Activated naive CD4-positive, alpha-beta T cell treated with anti-CD3 and anti-CD28 coated beads, Interleukin-2, amount 50 U/mL, for 72 hours (primary cell): ENCODE measurements around the gene NUS1. TPM values are rescaled to one million over a fixed set of nuclear protein-coding genes. Genes with fewer than 3 reads are reported as not detected.
"Not testable (repeated sequence)": the region's sequence is repeated elsewhere in the genome, so short reads cannot be mapped to it uniquely, and the experiment has no call there.

Experiments
- ATAC-seq, 2 donors: fragments of 150-1000 bp; cut with Tn5 transposase; 2 replicates each; pipeline ENCODE4 v1.10.0; 2021; ENCODE audit warnings: mild to moderate bottlenecking in 2 of 2, moderate library complexity in 2 of 2
- DNase-seq, 2 donors: peaks; one replicate each; pipeline ENCODE4 v3.0.0; 2021 to 2022; ENCODE audit warnings: low spot score in 2 of 2
- H3K27ac Mint-ChIP-seq, 2 donors: one replicate each; pipeline ENCODE4 v1.8.0; 2022; ENCODE audit warnings: mild to moderate bottlenecking in 2 of 2, mixed read lengths in 2 of 2
- H3K36me3 Mint-ChIP-seq, 2 donors: one replicate each; pipeline ENCODE4 v1.8.0; 2022; ENCODE audit warnings: mixed read lengths in 2 of 2
- H3K9me3 Mint-ChIP-seq, 2 donors: one replicate each; pipeline ENCODE4 v1.8.0; 2022; ENCODE audit warnings: mixed read lengths in 2 of 2
- total RNA-seq, 2 donors: library from RNA; stranded (reverse); gene quantifications; one replicate each; pipeline ENCODE4 v1.2.3, GENCODE V29; 2022

NUS1 gene
- total RNA-seq, 2 donors from 2014 or later = 21.2 to 28.7 TPM

GRCh38 chr6:117685359-117685758 lies 10.1 kb downstream of the NUS1 start:
- peaks cover 13 to 24% of the 10 kb centered on the region in 2 donors for H3K36me3 Mint-ChIP-seq
- H3K9me3 Mint-ChIP-seq = no peaks in the 10 kb centered on the region
- DNase-seq (no peak), ATAC-seq (no peak)
- no peak overlapping the region for H3K27ac Mint-ChIP-seq

GRCh38 chr6:117687021-117687648 lies 11.9 kb downstream of the NUS1 start:
- H3K27ac Mint-ChIP-seq = peak overlapping the region; percentile 22 to 27
- ATAC-seq = no peak
- peaks cover 13 to 15% of the 10 kb centered on the region in 2 donors for H3K36me3 Mint-ChIP-seq
- no peaks in the 10 kb centered on the region for H3K9me3 Mint-ChIP-seq
- no peak for DNase-seq

GRCh38 chr6:117689584-117689983 lies 14.3 kb downstream of the NUS1 start:
- peaks cover 8 to 22% of the 10 kb centered on the region in 2 donors for H3K36me3 Mint-ChIP-seq
- ATAC-seq, H3K27ac Mint-ChIP-seq, DNase-seq, H3K9me3 Mint-ChIP-seq: not testable (repeated sequence)

GRCh38 chr6:117706504-117706903 lies 31.2 kb downstream of the NUS1 start:
- Mint-ChIP-seq H3K27ac (no peak overlapping the region), H3K36me3 (peaks cover 4 to 6% of the 10 kb centered on the region in 2 donors), H3K9me3 (no peaks in the 10 kb centered on the region)
- ATAC-seq = no peak
- no peak for DNase-seq

- H3K27ac Mint-ChIP-seq, ATAC-seq: not testable (repeated sequence)
These were observed 31.8 kb downstream of the NUS1 start for GRCh38 chr6:117706936-117707509.

DNA sequence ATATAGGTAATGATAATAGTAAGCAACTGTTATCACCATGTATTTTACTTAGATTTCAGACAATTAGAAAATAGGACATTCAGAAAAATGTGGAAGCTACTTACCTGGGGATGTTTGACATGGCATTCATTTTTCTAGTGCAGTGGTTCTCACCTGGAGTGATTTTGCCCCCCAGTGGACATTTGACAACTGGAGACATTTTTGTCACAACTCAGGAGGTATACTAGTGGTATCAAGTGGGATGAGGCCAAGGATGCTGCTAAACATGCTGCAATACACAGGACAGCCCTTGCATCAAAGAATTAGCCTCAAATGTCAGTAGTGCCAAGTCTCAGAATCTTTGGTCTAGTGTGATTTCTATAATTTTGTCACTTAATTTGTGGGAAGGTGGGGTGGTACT lies 36.1 kb downstream of the NUS1 start:
- peaks cover 4 to 6% of the 10 kb centered on the region in 2 donors for H3K36me3 Mint-ChIP-seq
- no peak for DNase-seq
- no peak overlapping the region for H3K27ac Mint-ChIP-seq
- no peak for ATAC-seq
- H3K9me3 Mint-ChIP-seq = no peaks in the 10 kb centered on the region

More at GRCh38 chr6:117706936-117707509, 31.8 kb downstream of the NUS1 start:
- DNase-seq, H3K9me3 Mint-ChIP-seq, H3K36me3 Mint-ChIP-seq: not testable (repeated sequence)

DNA sequence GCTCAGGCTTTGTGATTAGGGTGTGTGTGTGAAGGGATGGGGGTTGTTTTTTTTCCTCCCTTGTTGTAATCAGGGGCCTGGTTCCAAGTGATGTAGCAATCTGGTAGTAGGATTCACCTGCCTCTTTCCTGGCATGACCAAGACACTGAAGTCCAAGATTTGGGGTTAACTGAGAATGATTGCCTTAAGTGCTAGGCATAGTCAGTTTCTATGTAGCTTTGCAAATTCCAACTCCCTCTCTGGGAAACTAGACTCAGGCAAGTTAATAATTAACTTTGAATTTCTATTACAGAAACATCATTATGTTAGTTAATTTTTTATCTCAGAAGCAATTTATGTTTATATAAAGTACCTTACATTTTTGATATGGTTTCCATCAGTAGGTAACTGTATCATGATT lies 43.6 kb downstream of the NUS1 start:
- ATAC-seq = no peak
- Mint-ChIP-seq H3K9me3 (peaks cover 6 to 14% of the 10 kb centered on the region in 2 donors), H3K27ac (no peak overlapping the region), H3K36me3 (peaks cover 9 to 11% of the 10 kb centered on the region in 2 donors)
- no peak for DNase-seq

DNA sequence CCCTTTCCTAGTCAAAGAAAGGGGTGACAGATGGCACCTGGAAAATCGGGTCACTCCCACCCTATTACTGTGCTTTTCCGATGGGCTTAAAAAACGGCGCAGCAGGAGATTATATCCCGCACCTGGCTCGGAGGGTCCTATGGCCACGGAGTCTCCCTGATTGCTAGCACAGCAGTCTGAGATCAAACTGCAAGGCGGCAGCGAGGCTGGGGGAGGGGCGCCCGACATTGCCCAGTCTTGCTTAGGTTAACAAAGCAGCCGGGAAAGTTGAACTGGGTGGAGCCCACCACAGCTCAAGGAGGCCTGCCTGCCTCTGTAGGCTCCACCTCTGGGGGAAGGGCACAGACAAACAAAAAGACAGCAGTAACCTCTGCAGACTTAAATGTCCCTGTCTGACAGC lies 46.3 kb downstream of the NUS1 start:
- not testable (repeated sequence) for ATAC-seq, H3K27ac Mint-ChIP-seq, DNase-seq
- Mint-ChIP-seq H3K9me3 (peaks cover 6 to 14% of the 10 kb centered on the region in 2 donors), H3K36me3 (peaks cover 9 to 11% of the 10 kb centered on the region in 2 donors)

GRCh38 chr6:117728626-117729025 lies 53.4 kb downstream of the NUS1 start:
- peaks cover under 1 to 1% of the 10 kb centered on the region in 2 donors for H3K9me3 Mint-ChIP-seq
- H3K27ac Mint-ChIP-seq = no peak overlapping the region
- no peaks in the 10 kb centered on the region for H3K36me3 Mint-ChIP-seq
- DNase-seq (no peak), ATAC-seq (no peak)

DNA sequence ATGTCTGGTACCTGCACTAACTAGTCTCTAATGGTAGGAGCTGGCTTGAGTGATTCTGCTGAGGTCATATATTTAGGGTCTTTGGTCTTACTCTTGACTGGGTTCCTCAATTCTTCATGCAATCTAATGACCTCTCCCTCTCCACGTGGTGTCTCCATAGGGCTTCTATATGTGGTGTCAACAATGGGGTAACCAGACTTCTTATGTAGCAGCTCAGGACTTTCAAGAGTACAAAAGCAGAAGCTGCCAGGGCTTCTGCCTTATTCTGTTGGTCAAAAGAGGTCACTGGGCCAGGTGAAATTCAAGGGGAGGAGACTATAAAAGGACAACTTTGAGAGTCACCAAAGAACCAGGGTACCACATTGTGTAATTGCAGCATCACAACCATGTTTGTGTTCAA lies 54.3 kb downstream of the NUS1 start:
- Mint-ChIP-seq H3K27ac (no peak overlapping the region), H3K36me3 (no peaks in the 10 kb centered on the region), H3K9me3 (peaks cover 4 to 7% of the 10 kb centered on the region in 2 donors)
- DNase-seq (no peak), ATAC-seq (no peak)

- peak; percentile 55 to 58 for ATAC-seq
These were observed 58.1 kb downstream of the NUS1 start for GRCh38 chr6:117733341-117733740.

DNA sequence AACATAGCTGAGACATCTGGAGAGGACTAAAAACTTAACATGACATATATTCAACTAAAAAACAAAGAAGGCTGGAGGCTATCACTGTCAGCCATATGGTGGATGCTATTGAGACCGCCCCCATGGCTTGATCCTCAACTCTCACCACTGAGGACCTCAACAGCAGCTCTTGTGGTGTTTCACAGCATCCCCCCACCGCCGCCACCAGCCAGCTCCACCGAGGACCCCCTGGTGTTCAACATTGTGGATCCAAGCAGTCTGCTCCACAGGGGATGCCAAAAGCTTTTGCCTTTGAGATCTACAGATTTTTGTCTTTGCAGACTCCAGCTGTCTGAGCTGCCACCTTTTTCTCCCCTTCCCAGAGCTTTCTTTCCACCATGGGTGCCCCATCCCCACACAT lies 64.6 kb downstream of the NUS1 start:
- no peak overlapping the region for H3K27ac Mint-ChIP-seq
- peaks cover 0 to 11% of the 10 kb centered on the region in 2 donors for H3K36me3 Mint-ChIP-seq
- no peak for ATAC-seq

More at GRCh38 chr6:117733341-117733740, 58.1 kb downstream of the NUS1 start:
- no peak overlapping the region for H3K27ac Mint-ChIP-seq
- H3K9me3 Mint-ChIP-seq = peaks cover 4 to 13% of the 10 kb centered on the region in 2 donors
- DNase-seq = no peak
- H3K36me3 Mint-ChIP-seq = no peaks in the 10 kb centered on the region

GRCh38 chr6:117740605-117741004 lies 65.3 kb downstream of the NUS1 start:
- ATAC-seq = no peak
- DNase-seq = no peak
- Mint-ChIP-seq H3K9me3 (peaks cover 12 to 20% of the 10 kb centered on the region in 2 donors), H3K27ac (no peak overlapping the region), H3K36me3 (peaks cover 0 to 11% of the 10 kb centered on the region in 2 donors)

More for the DNA sequence above, 64.6 kb downstream of the NUS1 start:
- DNase-seq = no peak
- peaks cover 12 to 20% of the 10 kb centered on the region in 2 donors for H3K9me3 Mint-ChIP-seq

- H3K36me3 Mint-ChIP-seq = peaks cover 0 to 11% of the 10 kb centered on the region in 2 donors
- H3K9me3 Mint-ChIP-seq = peaks cover 13 to 19% of the 10 kb centered on the region in 2 donors
- H3K27ac Mint-ChIP-seq, ATAC-seq, DNase-seq: not testable (repeated sequence)
These were observed 75.4 kb downstream of the NUS1 start for GRCh38 chr6:117750675-117751074.

Other genes starting within 250 kb of the NUS1 start
- gene ROS1, start 249.5 kb upstream of the NUS1 start, total RNA-seq = not detected
- gene DCBLD1, start 192.8 kb upstream of the NUS1 start, total RNA-seq = 1 to 10 TPM; 1.0 to 3.1 TPM
- 10 to 100 TPM in 1 of 2 donors, 1 to 10 TPM in 1; 6.7 to 15.0 TPM for gene GOPC, start 73.0 kb upstream of the NUS1 start, total RNA-seq
- gene SLC35F1, start 231.8 kb downstream of the NUS1 start, total RNA-seq = not detected